Nephron (organoid): ENCODE measurements around the gene DBNL.
A peak's percentile ranks its signal among the peaks of the same experiment; 100 is the strongest.

Experiments
- H3K27ac Mint-ChIP-seq, 3 experiments: 2 replicates each; pipeline ENCODE4 v1.8.0; 2020; ENCODE audit warnings: mixed read lengths in 3 of 3, mild to moderate bottlenecking in 2 of 3, moderate library complexity in 1 of 3
- H3K27me3 Mint-ChIP-seq: 2 replicates; pipeline ENCODE4 v1.8.0; 2021; ENCODE audit warnings: low read depth, mild to moderate bottlenecking, moderate library complexity, mixed read lengths
- H3K36me3 Mint-ChIP-seq: 2 replicates; pipeline ENCODE4 v1.8.0; 2020; ENCODE audit warnings: low read depth, mixed read lengths
- H3K4me1 Mint-ChIP-seq: 2 replicates; pipeline ENCODE4 v1.8.0; 2020; ENCODE audit warnings: mixed read lengths
- H3K4me3 Mint-ChIP-seq, 3 experiments: 2 replicates each; pipeline ENCODE4 v1.8.0; 2020; ENCODE audit warnings: mild to moderate bottlenecking in 3 of 3, mixed read lengths in 3 of 3, moderate library complexity in 2 of 3
- H3K9me3 Mint-ChIP-seq: 2 replicates; pipeline ENCODE4 v1.8.0; 2020; ENCODE audit warnings: mixed read lengths
- CTCF ChIP-seq, 3 experiments: fragments of 200-600 bp; sonication (generic); IDR thresholded peaks; one replicate each; pipeline ENCODE4 v1.5.0; 2021; ENCODE audit warnings: antibody characterized with exemption in 3 of 3; ENCODE audit not compliant: unreplicated experiment in 3 of 3

The DBNL gene

GRCh38 chr7:44096326-44096881 is 51.9 kb downstream of the DBNL start:
- Mint-ChIP-seq H3K4me1 (peaks cover 31% of the 10 kb centered on the region), H3K4me3 (no peak overlapping the region), H3K36me3 (no peaks in the 10 kb centered on the region), H3K27me3 (peaks cover 4% of the 10 kb centered on the region), H3K9me3 (no peaks in the 10 kb centered on the region), H3K27ac (peak overlapping the region in 1 of 3 experiments; percentile 29)
- TF ChIP-seq CTCF (IDR thresholded peaks at IDR 0.05; ENCODE audit: unreplicated experiment in 3 of 3) = no peak

- Mint-ChIP-seq H3K36me3 (no peaks in the 10 kb centered on the region), H3K27ac (peak overlapping the region in 1 of 3 experiments; percentile 29), H3K4me3 (no peak overlapping the region), H3K9me3 (no peaks in the 10 kb centered on the region), H3K27me3 (peaks cover 7% of the 10 kb centered on the region), H3K4me1 (peaks cover 35% of the 10 kb centered on the region)
- TF ChIP-seq CTCF (IDR thresholded peaks at IDR 0.05; ENCODE audit: unreplicated experiment in 3 of 3) = no peak
Observed at GRCh38 chr7:44097064-44097932, 52.8 kb downstream of the DBNL start.

- H3K4me1 Mint-ChIP-seq = peaks cover 43% of the 10 kb centered on the region
- H3K27ac Mint-ChIP-seq = no peak overlapping the region
- TF ChIP-seq CTCF (IDR thresholded peaks at IDR 0.05; ENCODE audit: unreplicated experiment in 3 of 3) = no peak
- H3K4me3 Mint-ChIP-seq = no peak overlapping the region
- no peaks in the 10 kb centered on the region for H3K36me3 Mint-ChIP-seq
- peaks cover 10% of the 10 kb centered on the region for H3K27me3 Mint-ChIP-seq
- no peaks in the 10 kb centered on the region for H3K9me3 Mint-ChIP-seq
Observed at GRCh38 chr7:44098092-44099068, 53.9 kb downstream of the DBNL start.

GRCh38 chr7:44099669-44100068 is 55.2 kb downstream of the DBNL start:
- peaks cover 41% of the 10 kb centered on the region for H3K4me1 Mint-ChIP-seq
- H3K36me3 Mint-ChIP-seq = no peaks in the 10 kb centered on the region
- H3K27ac Mint-ChIP-seq = peak overlapping the region; percentile 95 to 97 (median 97)
- TF ChIP-seq CTCF (IDR thresholded peaks at IDR 0.05; ENCODE audit: unreplicated experiment in 3 of 3) = no peak
- no peak overlapping the region for H3K4me3 Mint-ChIP-seq
- no peaks in the 10 kb centered on the region for H3K9me3 Mint-ChIP-seq
- H3K27me3 Mint-ChIP-seq = peaks cover 10% of the 10 kb centered on the region

GRCh38 chr7:44100458-44101302 is 56.2 kb downstream of the DBNL start:
- Mint-ChIP-seq H3K4me3 (peak overlapping the region; percentile 42 to 77 (median 46)), H3K9me3 (no peaks in the 10 kb centered on the region), H3K4me1 (peaks cover 41% of the 10 kb centered on the region), H3K36me3 (no peaks in the 10 kb centered on the region), H3K27me3 (peaks cover 10% of the 10 kb centered on the region), H3K27ac (peak overlapping the region; percentile 95 to 97 (median 97))
- no peak for TF ChIP-seq CTCF (IDR thresholded peaks at IDR 0.05; ENCODE audit: unreplicated experiment in 3 of 3)
